Spleen (tissue), 11 donors: ENCODE data around the gene ST6GAL2. TPM values are rescaled to one million over a fixed set of nuclear protein-coding genes. Genes with fewer than 3 reads are reported as not detected.

Experiments used
- DNase-seq: peaks from one replicate; pipeline ENCODE4 v3.0.0-alpha.2; 2020
- H3K27ac ChIP-seq, 8 donors: fragments of 200-600 bp; sonication (generic) in 7 of 8; 1 replicate in 4 of 8; 2 replicates in 4 of 8; pipeline versions ENCODE4 v1.5.0 to v1.8.0; 2016 to 2021; ENCODE audit warnings: inconsistent platforms in 4 of 8, mild to moderate bottlenecking in 4 of 8, moderate library complexity in 1 of 8
- H3K27me3 ChIP-seq, 7 donors: fragments of 200-600 bp; sonication (generic) in 6 of 7; replicated peaks in 1 of 7; 1 replicate in 4 of 7; 2 replicates in 3 of 7; pipeline versions ENCODE4 v1.5.0 to v1.8.0; 2016 to 2021; ENCODE audit warnings: inconsistent platforms in 3 of 7, mild to moderate bottlenecking in 1 of 7
- H3K36me3 ChIP-seq, 6 donors: fragments of 200-600 bp; sonication (generic) in 5 of 6; 1 replicate in 4 of 6; 2 replicates in 2 of 6; pipeline versions ENCODE4 v1.5.0 to v1.8.0; 2016 to 2021; ENCODE audit warnings: inconsistent platforms in 2 of 6
- H3K4me1 ChIP-seq, 6 donors: fragments of 200-600 bp; sonication (generic) in 5 of 6; 1 replicate in 3 of 6; 2 replicates in 3 of 6; pipeline versions ENCODE4 v1.5.0 to v1.8.0; 2016 to 2021; ENCODE audit warnings: inconsistent platforms in 3 of 6
- H3K4me3 ChIP-seq, 8 donors: fragments of 200-600 bp; sonication (generic) in 7 of 8; 1 replicate in 4 of 8; 2 replicates in 4 of 8; pipeline versions ENCODE4 v1.5.0 to v1.8.0; 2016 to 2021; ENCODE audit warnings: inconsistent platforms in 4 of 8, mild to moderate bottlenecking in 4 of 8, moderate library complexity in 2 of 8
- H3K9me3 ChIP-seq, 8 donors: fragments of 200-600 bp; sonication (generic) in 7 of 8; 1 replicate in 4 of 8; 2 replicates in 4 of 8; pipeline versions ENCODE4 v1.5.0 to v1.8.0; 2016 to 2021; ENCODE audit warnings: inconsistent platforms in 4 of 8
- POLR2A ChIP-seq, 3 donors: fragments of 450-650 bp; IDR thresholded peaks; one replicate each; pipeline ENCODE4 v1.5.1; 2017; ENCODE audit warnings: antibody characterized with exemption in 3 of 3, mild to moderate bottlenecking in 1 of 3
- POLR2AphosphoS5 ChIP-seq, 3 donors: sonication (generic); formaldehyde crosslinking; IDR thresholded peaks; one replicate each; pipeline ENCODE4 v1.5.1; 2017; ENCODE audit warnings: antibody characterized with exemption in 3 of 3
- WGBS, 5 donors: extraction: QIAGEN DNeasy Blood & Tissue Kit in 3 of 5; methylation state at CpG; one replicate each; pipeline versions ENCODE4 v1.1.5 to v1.1.7; 2013 to 2018; 5-methylcytosine and 5-hydroxymethylcytosine counted together
- intact Hi-C: fragments of 100-400 bp; cut with DNase I; formaldehyde crosslinking; loops from one replicate; pipeline ENCODE4 v1.15.0; 2023; ENCODE audit warnings: low total_unique reads
- polyA plus RNA-seq, 3 donors: library from polyadenylated mRNA; stranded (reverse); fragments of 200-250 nt; gene quantifications; one replicate each; pipeline ENCODE4 v1.2.1, GENCODE V29; 2013
- total RNA-seq, 7 donors: library from RNA; depleted of rRNA in 3 of 7; stranded (reverse); fragments of >200 nt in 3 of 7; fragmentation: NEBNext Ultra II Directional in 4 of 7; extraction: Animal tissue kit (Norgen Biotek cat#: 25700) in 4 of 7; gene quantifications; one replicate each; pipeline versions ENCODE4 v1.1.0 to v1.2.1, GENCODE V29; 2016 to 2021
- TF ChIP-seq, protein P1 (sequence below), 11 experiments: fragments of 200-600 bp in 7 of 11; fragments of 450-650 bp in 4 of 11; sonication (generic) in 4 of 11; IDR thresholded peaks in 8 of 11; conservative IDR thresholded peaks in 3 of 11; 1 replicate in 7 of 11; 2 replicates in 4 of 11; pipeline versions ENCODE4 v1.4.0 to v1.8.0; 2016 to 2021; ENCODE audit warnings: antibody characterized with exemption in 11 of 11, inconsistent platforms in 4 of 11, mild to moderate bottlenecking in 1 of 11
- donor health status: healthy with polysubstance abuse.
- donor health status: DM: no; HTN: no; CAD: no; lungs with moderate emphysema.
- donor health status: DM: no; HTN: no; CAD: no.
- donor health status: Bipolar disorder and iron deficiency.
- donor health status: healthy.
- donor health status: DM: no; HTN: no; CAD: no.
- donor health status: DM: yes; HTN: yes; CAD: no.

ST6GAL2 gene
- total and polyA plus RNA-seq, 10 donors = under 0.01 to 0.13 (median 0.03) TPM; not detected in 5

DNA sequence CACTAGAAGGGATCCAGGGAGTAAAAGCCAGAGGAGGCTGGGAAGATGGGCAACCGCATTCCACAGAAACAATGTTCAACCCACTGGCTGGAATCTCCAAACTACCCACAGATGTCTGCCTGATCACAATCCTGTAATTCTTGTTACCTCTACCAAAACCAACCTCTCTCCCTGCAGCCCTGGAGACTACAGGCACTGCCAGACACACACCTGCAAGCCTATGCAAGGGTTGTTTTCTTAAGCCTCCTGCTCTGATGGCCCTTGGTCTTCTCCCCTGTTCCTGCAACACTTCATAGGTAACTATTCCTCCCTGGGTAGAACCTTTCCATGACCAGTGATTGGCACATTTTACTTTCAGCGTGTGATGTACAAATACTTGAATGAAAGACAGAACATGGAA, 21.9 kb downstream of the ST6GAL2 start:
- 86 to 96% (median 92%) methylated on average over 2 of the region's 2 CpGs for WGBS, 5 donors
- Histone ChIP-seq H3K27ac (no peak overlapping the region), H3K27me3 (no peaks in the 10 kb centered on the region), H3K4me1 (no peaks in the 10 kb centered on the region), H3K9me3 (peaks cover 0 to 9% (median 2%) of the 10 kb centered on the region in 8 donors), H3K36me3 (no peaks in the 10 kb centered on the region), H3K4me3 (no peak overlapping the region)
- no peak for DNase-seq
- intact Hi-C loops = no loop called here
- TF ChIP-seq POLR2AphosphoS5 (IDR thresholded peaks at IDR 0.05) (no peak), POLR2A (IDR thresholded peaks at IDR 0.05) (no peak)
- TF ChIP-seq, protein P1, sequence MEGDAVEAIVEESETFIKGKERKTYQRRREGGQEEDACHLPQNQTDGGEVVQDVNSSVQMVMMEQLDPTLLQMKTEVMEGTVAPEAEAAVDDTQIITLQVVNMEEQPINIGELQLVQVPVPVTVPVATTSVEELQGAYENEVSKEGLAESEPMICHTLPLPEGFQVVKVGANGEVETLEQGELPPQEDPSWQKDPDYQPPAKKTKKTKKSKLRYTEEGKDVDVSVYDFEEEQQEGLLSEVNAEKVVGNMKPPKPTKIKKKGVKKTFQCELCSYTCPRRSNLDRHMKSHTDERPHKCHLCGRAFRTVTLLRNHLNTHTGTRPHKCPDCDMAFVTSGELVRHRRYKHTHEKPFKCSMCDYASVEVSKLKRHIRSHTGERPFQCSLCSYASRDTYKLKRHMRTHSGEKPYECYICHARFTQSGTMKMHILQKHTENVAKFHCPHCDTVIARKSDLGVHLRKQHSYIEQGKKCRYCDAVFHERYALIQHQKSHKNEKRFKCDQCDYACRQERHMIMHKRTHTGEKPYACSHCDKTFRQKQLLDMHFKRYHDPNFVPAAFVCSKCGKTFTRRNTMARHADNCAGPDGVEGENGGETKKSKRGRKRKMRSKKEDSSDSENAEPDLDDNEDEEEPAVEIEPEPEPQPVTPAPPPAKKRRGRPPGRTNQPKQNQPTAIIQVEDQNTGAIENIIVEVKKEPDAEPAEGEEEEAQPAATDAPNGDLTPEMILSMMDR (IDR thresholded peaks at IDR 0.05 in 8 of 11, conservative IDR thresholded peaks at IDR 0.05 in 3 of 11) = no peak

DNA sequence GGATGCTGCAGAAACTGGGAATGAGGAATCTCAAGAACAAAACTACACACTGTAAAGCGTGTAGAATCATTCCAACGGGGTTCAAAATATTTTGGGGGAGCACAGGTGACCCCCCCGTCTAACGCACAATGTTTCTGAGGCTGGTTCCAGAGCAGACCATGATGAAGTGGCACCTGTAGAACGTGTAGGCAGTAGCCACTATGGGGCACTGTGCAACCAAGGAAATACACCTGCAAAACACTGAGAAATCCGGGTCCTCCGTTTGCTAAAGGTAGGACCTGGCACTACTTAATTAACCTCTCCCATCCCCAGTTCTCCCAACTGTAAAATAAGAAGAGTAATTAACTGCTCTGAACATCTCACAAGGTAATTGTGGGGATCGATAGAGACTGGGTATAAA, 22.6 kb downstream of the ST6GAL2 start:
- Histone ChIP-seq H3K9me3 (peaks cover 0 to 16% (median 9%) of the 10 kb centered on the region in 8 donors), H3K27me3 (no peaks in the 10 kb centered on the region), H3K4me3 (no peak overlapping the region), H3K4me1 (no peaks in the 10 kb centered on the region), H3K36me3 (no peaks in the 10 kb centered on the region), H3K27ac (no peak overlapping the region)
- no peak for DNase-seq
- WGBS, 5 donors = 54 to 74% (median 67%) methylated on average over 8 of the region's 8 CpGs
- TF ChIP-seq POLR2A (IDR thresholded peaks at IDR 0.05) (no peak), POLR2AphosphoS5 (IDR thresholded peaks at IDR 0.05) (no peak)
- TF ChIP-seq, protein P1 (IDR thresholded peaks at IDR 0.05 in 8 of 11, conservative IDR thresholded peaks at IDR 0.05 in 3 of 11) = no peak
- intact Hi-C loops = no loop called here

DNA sequence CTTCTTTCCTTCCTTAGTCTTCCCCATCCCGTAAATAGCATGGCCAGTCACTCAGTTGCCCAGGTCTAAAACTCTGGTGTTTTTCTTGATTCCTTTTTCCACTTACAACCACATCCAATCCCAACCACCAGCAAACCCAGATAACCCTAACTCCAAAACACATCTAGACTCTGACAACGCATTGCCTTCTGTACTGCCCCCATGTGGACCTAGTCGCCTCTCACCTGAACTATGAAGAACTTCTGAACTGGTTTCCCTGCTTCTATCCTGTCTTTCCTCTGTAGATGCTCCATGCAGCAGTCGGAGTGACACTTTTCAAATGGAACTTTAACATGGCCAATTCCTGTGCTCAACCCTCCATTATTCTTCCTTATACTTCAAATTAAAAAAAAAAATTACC, 26.5 kb downstream of the ST6GAL2 start:
- H3K27ac ChIP-seq = no peak overlapping the region
- DNase-seq = no peak
- WGBS, 5 donors = 83 to 95% (median 90%) methylated on average over 4 of the region's 4 CpGs
- H3K27me3 ChIP-seq = no peaks in the 10 kb centered on the region
- TF ChIP-seq, protein P1 (IDR thresholded peaks at IDR 0.05 in 8 of 11, conservative IDR thresholded peaks at IDR 0.05 in 3 of 11) = no peak
- TF ChIP-seq POLR2AphosphoS5 (IDR thresholded peaks at IDR 0.05) (no peak), POLR2A (IDR thresholded peaks at IDR 0.05) (no peak)
- H3K4me3 ChIP-seq = no peak overlapping the region
- H3K9me3 ChIP-seq = peaks cover 0 to 17% (median 11%) of the 10 kb centered on the region in 8 donors
- H3K36me3 ChIP-seq = no peaks in the 10 kb centered on the region
- intact Hi-C loops = no loop called here
- H3K4me1 ChIP-seq = no peaks in the 10 kb centered on the region

DNA sequence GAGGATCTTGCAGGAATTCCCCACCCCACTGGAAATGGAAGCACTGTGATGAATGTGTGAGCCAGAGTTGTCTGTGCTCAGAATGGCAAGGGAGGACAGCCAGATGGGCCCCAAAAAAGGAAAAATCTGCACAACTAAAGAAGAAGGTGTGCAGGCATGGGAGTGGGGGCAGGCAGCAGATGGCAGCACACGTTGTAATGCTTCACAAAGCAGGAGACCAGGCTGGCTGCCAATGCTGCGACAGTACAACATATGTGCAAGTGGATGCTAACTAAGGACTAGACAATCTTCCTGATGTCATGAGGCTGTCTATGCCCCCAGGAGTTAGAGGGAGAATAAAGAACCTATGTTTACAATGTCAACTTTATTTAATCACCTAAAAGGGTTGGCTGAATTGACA, 27.2 kb downstream of the ST6GAL2 start:
- WGBS, 5 donors = 79 to 90% (median 84%) methylated on average over 2 of the region's 2 CpGs
- H3K4me1 ChIP-seq = no peaks in the 10 kb centered on the region
- H3K27me3 ChIP-seq = no peaks in the 10 kb centered on the region
- no peaks in the 10 kb centered on the region for H3K36me3 ChIP-seq
- TF ChIP-seq POLR2AphosphoS5 (IDR thresholded peaks at IDR 0.05) (no peak), POLR2A (IDR thresholded peaks at IDR 0.05) (no peak)
- TF ChIP-seq, protein P1 (IDR thresholded peaks at IDR 0.05 in 8 of 11, conservative IDR thresholded peaks at IDR 0.05 in 3 of 11) = no peak
- H3K9me3 ChIP-seq = peaks cover 0 to 17% (median 11%) of the 10 kb centered on the region in 8 donors
- DNase-seq = no peak
- H3K27ac ChIP-seq = no peak overlapping the region
- intact Hi-C loops = no loop called here
- H3K4me3 ChIP-seq = no peak overlapping the region
